Upper lobe of left lung (tissue), 6 donors: ENCODE measurements around the gene ATP9B. TPM values are rescaled to one million over a fixed set of nuclear protein-coding genes. Genes with fewer than 3 reads are reported as not detected.
"Not testable (repeated sequence)": the region's sequence is repeated elsewhere in the genome, so short reads cannot be mapped to it uniquely, and the experiment has no call there.

Experiments
- ATAC-seq, 2 donors: fragments of 200-7000 bp; cut with Tn5 transposase; one replicate each; pipeline ENCODE4 v1.9.1; 2022; ENCODE audit warnings: mild to moderate bottlenecking in 2 of 2, moderate library complexity in 2 of 2; ENCODE audit not compliant: low FRiP score in 2 of 2
- DNase-seq, 2 donors: peaks; one replicate each; pipeline ENCODE4 v3.0.0-alpha.2; 2019 to 2020
- H3K27ac ChIP-seq, 4 donors: fragments of 200-600 bp; sonication (generic); one replicate each; pipeline ENCODE4 v1.5.1; 2016 to 2019
- H3K27me3 ChIP-seq, 4 donors: fragments of 200-600 bp; sonication (generic); one replicate each; pipeline ENCODE4 v1.5.1; 2017 to 2019
- H3K36me3 ChIP-seq, 4 donors: fragments of 200-600 bp; sonication (generic); one replicate each; pipeline ENCODE4 v1.5.1; 2016 to 2019
- H3K4me1 ChIP-seq, 4 donors: fragments of 200-600 bp; sonication (generic); one replicate each; pipeline ENCODE4 v1.5.1; 2018 to 2019
- H3K4me3 ChIP-seq, 4 donors: fragments of 200-600 bp; sonication (generic); one replicate each; pipeline ENCODE4 v1.5.1; 2017 to 2019; ENCODE audit warnings: mild to moderate bottlenecking in 2 of 4, moderate library complexity in 1 of 4
- H3K9me3 ChIP-seq, 4 donors: fragments of 200-600 bp; sonication (generic); one replicate each; pipeline ENCODE4 v1.5.1; 2018 to 2019
- EP300 ChIP-seq, 4 donors: sonication (generic); formaldehyde crosslinking; IDR thresholded peaks; one replicate each; pipeline ENCODE4 v1.5.1; 2017; ENCODE audit warnings: antibody characterized with exemption in 4 of 4, control low read depth in 2 of 4
- POLR2A ChIP-seq, 4 donors: fragments of 450-650 bp; IDR thresholded peaks; one replicate each; pipeline ENCODE4 v1.5.1; 2016 to 2017; ENCODE audit warnings: antibody characterized with exemption in 4 of 4, mild to moderate bottlenecking in 2 of 4
- POLR2AphosphoS5 ChIP-seq, 2 donors: sonication (generic); formaldehyde crosslinking; IDR thresholded peaks; one replicate each; pipeline ENCODE4 v1.5.1; 2017; ENCODE audit warnings: antibody characterized with exemption in 2 of 2
- WGBS, 2 donors: methylation state at CpG; one replicate each; pipeline ENCODE4 v1.1.5; 2017 to 2018; 5-methylcytosine and 5-hydroxymethylcytosine counted together
- total RNA-seq, 6 donors: library from RNA; depleted of rRNA in 4 of 6; stranded (reverse); fragments of >200 nt in 4 of 6; gene quantifications; one replicate each; pipeline versions ENCODE4 v1.1.0 to v1.2.1, GENCODE V29; 2016 to 2021
- TF ChIP-seq, protein P1 (sequence below), 6 experiments: fragments of 450-650 bp in 4 of 6; fragments of 200-600 bp in 2 of 6; sonication (generic) in 2 of 6; IDR thresholded peaks; one replicate each; pipeline ENCODE4 v1.5.1; 2016 to 2019; ENCODE audit warnings: antibody characterized with exemption in 6 of 6
- donor health status: DM: no; HTN: no; CAD: no; lungs with moderate emphysema.
- donor health status: DM: no; HTN: yes; CAD: no; lungs with severe emphysema.

Gene ATP9B
- total RNA-seq, 6 donors from 2014 or later: 29.8 to 124 (median 49.2) TPM

DNA sequence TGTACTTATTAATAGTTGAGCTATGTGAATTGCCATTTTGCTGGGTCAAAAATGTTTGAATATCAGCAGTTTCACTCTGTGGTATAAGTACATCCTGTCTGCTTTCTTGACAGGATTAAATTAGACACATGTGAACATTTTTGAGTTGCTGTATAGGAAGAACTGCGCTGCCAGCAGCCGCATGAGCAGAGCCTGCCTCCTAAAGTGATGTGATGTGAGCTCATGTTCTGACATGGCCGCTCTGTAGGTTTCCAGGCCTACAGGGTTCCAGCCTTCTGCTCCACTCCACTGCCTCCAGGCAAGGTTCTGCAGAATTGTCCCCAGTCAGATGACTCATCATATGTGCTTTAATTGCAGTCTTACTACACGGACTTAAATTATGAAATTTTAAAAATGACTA lies 206.8 kb downstream of the ATP9B start:
- no peak overlapping the region for H3K4me3 ChIP-seq
- H3K36me3 ChIP-seq: peaks cover 0 to 26% (median 10%) of the 10 kb centered on the region in 4 donors
- 72 to 79% methylated on average over 4 of the region's 4 CpGs for WGBS, 2 donors
- TF ChIP-seq, protein P1, sequence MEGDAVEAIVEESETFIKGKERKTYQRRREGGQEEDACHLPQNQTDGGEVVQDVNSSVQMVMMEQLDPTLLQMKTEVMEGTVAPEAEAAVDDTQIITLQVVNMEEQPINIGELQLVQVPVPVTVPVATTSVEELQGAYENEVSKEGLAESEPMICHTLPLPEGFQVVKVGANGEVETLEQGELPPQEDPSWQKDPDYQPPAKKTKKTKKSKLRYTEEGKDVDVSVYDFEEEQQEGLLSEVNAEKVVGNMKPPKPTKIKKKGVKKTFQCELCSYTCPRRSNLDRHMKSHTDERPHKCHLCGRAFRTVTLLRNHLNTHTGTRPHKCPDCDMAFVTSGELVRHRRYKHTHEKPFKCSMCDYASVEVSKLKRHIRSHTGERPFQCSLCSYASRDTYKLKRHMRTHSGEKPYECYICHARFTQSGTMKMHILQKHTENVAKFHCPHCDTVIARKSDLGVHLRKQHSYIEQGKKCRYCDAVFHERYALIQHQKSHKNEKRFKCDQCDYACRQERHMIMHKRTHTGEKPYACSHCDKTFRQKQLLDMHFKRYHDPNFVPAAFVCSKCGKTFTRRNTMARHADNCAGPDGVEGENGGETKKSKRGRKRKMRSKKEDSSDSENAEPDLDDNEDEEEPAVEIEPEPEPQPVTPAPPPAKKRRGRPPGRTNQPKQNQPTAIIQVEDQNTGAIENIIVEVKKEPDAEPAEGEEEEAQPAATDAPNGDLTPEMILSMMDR (IDR thresholded peaks at IDR 0.05): no peak
- TF ChIP-seq POLR2A (IDR thresholded peaks at IDR 0.05) (no peak), EP300 (IDR thresholded peaks at IDR 0.05) (no peak), POLR2AphosphoS5 (IDR thresholded peaks at IDR 0.05) (no peak)
- DNase-seq: no peak
- no peaks in the 10 kb centered on the region for H3K9me3 ChIP-seq
- no peaks in the 10 kb centered on the region for H3K4me1 ChIP-seq
- ATAC-seq: no peak
- H3K27me3 ChIP-seq: no peaks in the 10 kb centered on the region
- no peak overlapping the region for H3K27ac ChIP-seq

DNA sequence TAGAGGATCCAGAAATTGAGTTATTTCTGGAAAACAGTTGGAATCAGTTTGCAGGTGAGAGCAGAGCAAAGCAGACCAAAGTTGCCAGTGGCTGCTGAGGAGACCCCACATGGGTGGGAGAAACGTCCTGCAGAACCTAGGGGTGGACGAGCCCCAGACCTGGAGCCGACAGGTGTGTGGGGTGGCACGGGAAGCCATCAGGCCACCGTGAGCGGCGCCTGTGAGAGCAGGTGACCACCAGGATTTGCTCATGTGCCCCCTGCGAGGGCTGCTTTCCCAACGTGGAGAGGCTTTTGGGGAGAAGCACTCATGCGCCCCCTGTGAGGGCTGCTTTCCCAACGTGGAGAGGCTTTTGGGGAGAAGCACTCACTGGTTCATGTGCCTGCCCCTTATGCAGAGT lies 209.7 kb downstream of the ATP9B start:
- TF ChIP-seq EP300 (IDR thresholded peaks at IDR 0.05) (no peak), POLR2A (IDR thresholded peaks at IDR 0.05) (no peak), POLR2AphosphoS5 (IDR thresholded peaks at IDR 0.05) (no peak)
- TF ChIP-seq, protein P1 (IDR thresholded peaks at IDR 0.05): no peak
- DNase-seq: no peak
- Histone ChIP-seq H3K4me1 (no peaks in the 10 kb centered on the region), H3K27me3 (no peaks in the 10 kb centered on the region), H3K4me3 (no peak overlapping the region), H3K36me3 (peaks cover 0 to 22% (median 8%) of the 10 kb centered on the region in 4 donors), H3K9me3 (no peaks in the 10 kb centered on the region), H3K27ac (no peak overlapping the region)
- 87 to 92% methylated on average over 5 to 11 of the region's 11 CpGs for WGBS, 2 donors
- ATAC-seq: no peak

DNA sequence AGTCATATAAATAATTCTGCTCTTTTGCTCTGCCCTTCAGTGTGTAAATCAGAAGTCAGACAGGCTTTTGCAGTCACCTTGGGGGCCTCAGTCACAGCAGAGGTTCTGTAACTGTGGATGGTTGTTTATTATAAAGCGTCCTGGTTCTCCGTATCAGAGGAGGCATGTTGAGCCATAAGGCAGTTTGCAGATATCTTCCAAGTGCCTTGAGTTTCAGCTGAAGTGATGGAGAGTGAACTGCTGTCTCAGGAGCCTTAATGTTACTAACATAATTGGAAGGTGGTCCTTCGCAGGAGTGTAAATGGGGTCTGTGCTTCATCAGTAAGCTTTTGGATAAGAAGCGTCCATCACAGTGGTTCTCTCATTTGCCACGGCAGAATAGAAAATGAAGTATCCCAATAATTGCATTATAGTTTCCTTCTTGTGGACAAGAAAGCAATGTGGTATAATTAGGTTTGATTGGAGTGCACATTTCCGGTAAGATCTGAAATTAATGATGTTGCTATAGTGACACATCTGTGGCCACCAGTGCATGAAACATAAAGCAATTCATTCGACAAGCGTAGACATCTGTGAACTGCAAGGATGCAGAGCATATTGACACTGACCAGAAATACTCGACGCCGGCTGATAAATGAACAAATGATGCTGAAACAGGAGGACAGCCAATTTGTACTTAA lies 214.1 kb downstream of the ATP9B start:
- 93 to 95% methylated on average over 11 of the region's 11 CpGs for WGBS, 2 donors
- no peaks in the 10 kb centered on the region for H3K4me1 ChIP-seq
- H3K9me3 ChIP-seq: no peaks in the 10 kb centered on the region
- peaks cover 0 to 15% (median 8%) of the 10 kb centered on the region in 4 donors for H3K36me3 ChIP-seq
- H3K27ac ChIP-seq: no peak overlapping the region
- TF ChIP-seq POLR2AphosphoS5 (IDR thresholded peaks at IDR 0.05) (no peak), EP300 (IDR thresholded peaks at IDR 0.05) (no peak), POLR2A (IDR thresholded peaks at IDR 0.05) (no peak)
- TF ChIP-seq, protein P1 (IDR thresholded peaks at IDR 0.05): no peak
- DNase-seq (no peak), ATAC-seq (no peak)
- no peaks in the 10 kb centered on the region for H3K27me3 ChIP-seq
- H3K4me3 ChIP-seq: no peak overlapping the region

DNA sequence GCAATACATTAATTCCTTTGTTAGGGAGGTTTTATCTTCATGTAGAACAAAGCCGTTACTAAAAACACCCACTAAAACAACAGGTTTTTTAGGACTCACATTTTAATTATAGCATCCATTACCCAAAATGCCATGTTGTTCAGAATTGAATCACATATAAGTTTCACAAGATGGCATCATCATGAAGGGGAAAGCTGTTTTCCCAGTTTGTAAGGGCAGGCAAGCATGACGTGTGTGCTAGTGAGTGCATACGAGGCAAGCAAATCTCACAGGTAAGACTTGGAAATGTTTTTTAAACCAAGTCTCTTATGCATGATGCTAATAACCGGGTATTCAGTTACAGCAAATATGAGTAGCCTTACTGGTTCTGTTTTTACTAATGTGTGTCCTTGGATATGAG lies 214.7 kb downstream of the ATP9B start:
- Histone ChIP-seq H3K27me3 (no peaks in the 10 kb centered on the region), H3K9me3 (no peaks in the 10 kb centered on the region), H3K4me3 (no peak overlapping the region), H3K4me1 (no peaks in the 10 kb centered on the region), H3K27ac (no peak overlapping the region), H3K36me3 (peaks cover 0 to 9% (median 4%) of the 10 kb centered on the region in 4 donors)
- no peak for ATAC-seq
- DNase-seq: no peak
- no peak for TF ChIP-seq POLR2AphosphoS5 (IDR thresholded peaks at IDR 0.05)
- TF ChIP-seq, protein P1 (IDR thresholded peaks at IDR 0.05): no peak
- TF ChIP-seq EP300 (IDR thresholded peaks at IDR 0.05): no peak
- WGBS, 2 donors: 91% methylated on average over 4 of the region's 4 CpGs

DNA sequence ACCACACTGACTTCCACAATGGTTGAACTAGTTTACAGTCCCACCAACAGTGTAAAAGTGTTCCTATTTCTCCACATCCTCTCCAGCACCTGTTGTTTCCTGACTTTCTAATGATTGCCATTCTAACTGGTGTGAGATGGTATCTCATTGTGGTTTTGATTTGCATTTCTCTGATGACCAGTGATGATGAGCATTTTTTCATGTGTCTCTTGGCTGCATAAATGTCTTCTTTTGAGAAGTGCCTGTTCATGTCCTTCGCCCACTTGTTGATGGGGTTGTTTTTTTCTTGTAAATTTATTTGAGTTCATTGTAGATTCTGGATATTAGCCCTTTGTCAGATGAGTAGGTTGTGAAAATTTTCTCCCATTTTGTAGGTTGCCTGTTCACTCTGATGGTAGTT lies 216.0 kb downstream of the ATP9B start:
- ATAC-seq, H3K4me3 ChIP-seq, H3K4me1 ChIP-seq, H3K27ac ChIP-seq, H3K27me3 ChIP-seq, H3K9me3 ChIP-seq, DNase-seq, H3K36me3 ChIP-seq: not testable (repeated sequence)
- 100% methylated on average over 1 of the region's 1 CpG for WGBS, 2 donors

DNA sequence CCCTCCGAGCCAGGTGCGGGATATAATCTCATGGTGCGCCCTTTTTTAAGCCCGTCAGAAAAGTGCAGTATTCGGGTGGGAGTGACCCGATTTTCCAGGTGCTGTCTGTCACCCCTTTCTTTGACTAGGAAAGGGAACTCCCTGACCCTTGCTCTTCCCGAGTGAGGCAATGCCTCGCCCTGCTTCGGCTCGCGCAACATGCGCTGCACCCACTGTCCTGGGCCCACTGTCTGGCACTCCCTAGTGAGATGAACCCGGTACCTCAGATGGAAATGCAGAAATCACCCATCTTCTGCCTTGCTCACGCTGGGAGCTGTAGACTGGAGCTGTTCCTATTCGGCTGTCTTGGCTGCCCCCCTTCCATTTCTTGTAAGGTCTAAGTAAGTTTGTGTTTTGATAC lies 221.2 kb downstream of the ATP9B start:
- WGBS, 2 donors: 97 to 98% methylated on average over 15 of the region's 15 CpGs
- H3K4me3 ChIP-seq, ATAC-seq, H3K27me3 ChIP-seq, DNase-seq, H3K4me1 ChIP-seq, H3K27ac ChIP-seq, H3K9me3 ChIP-seq, H3K36me3 ChIP-seq: not testable (repeated sequence)
